A549 (cell line): ENCODE data around the gene RIPOR1. TPM values are rescaled to one million over a fixed set of nuclear protein-coding genes. Genes with fewer than 3 reads are reported as not detected.

Experiments
- ATAC-seq, 2 experiments: fragments of 200-7000 bp in 1 of 2; fragments of >200 bp in 1 of 2; cut with Nextera tagmentation in 1 of 2; cut with Tn5 transposase in 1 of 2; 3 replicates each; pipeline versions ENCODE4 v1.8.0 to v1.9.1; 2018 to 2020; ENCODE audit warnings: mild to moderate bottlenecking in 1 of 2, moderate library complexity in 1 of 2
- CTCF ChIA-PET: fragments of 300-600 bp; sonication (Branson Sonifier 250); formaldehyde crosslinking; extraction: SDS; loops from one replicate; lab custom pipeline; 2021; ENCODE audit warnings: antibody characterized with exemption, inconsistent platforms; lab: Yijun Ruan, JAX
- POLR2A ChIA-PET: fragments of 350-600 bp; formaldehyde crosslinking; extraction: SDS; loops from one replicate; lab custom pipeline; 2021; ENCODE audit warnings: antibody characterized with exemption, inconsistent platforms; lab: Yijun Ruan, JAX
- DNase-seq, 2 experiments: peaks; one replicate each; pipeline versions ENCODE4 v3.0.0 to v3.0.0-alpha.2; 2011 to 2016; ENCODE audit warnings: low read depth in 1 of 2, low spot score in 1 of 2
- FAIRE-seq: peaks from 2 replicates; lab custom pipeline; 2011; peaks lifted over from hg19 to GRCh38; lab: Jason Lieb, UNC
- H3K27ac ChIP-seq, 2 experiments: fragments of >200 bp; sonication (Bioruptor Twin); formaldehyde crosslinking; 3 replicates each; pipeline ENCODE4 v1.5.1; 2016 to 2017
- H3K4me1 ChIP-seq: fragments of >200 bp; sonication (Bioruptor Twin); formaldehyde crosslinking; 3 replicates; pipeline ENCODE4 v1.6.1; 2016
- H3K4me2 ChIP-seq: fragments of >200 bp; sonication (Bioruptor Twin); formaldehyde crosslinking; 3 replicates; pipeline ENCODE4 v1.6.1; 2016
- H3K4me3 ChIP-seq: fragments of >200 bp; sonication (Bioruptor Twin); formaldehyde crosslinking; 3 replicates; pipeline ENCODE4 v1.5.1; 2016
- H3K9me3 ChIP-seq: fragments of >200 bp; sonication (Bioruptor Twin); formaldehyde crosslinking; 3 replicates; pipeline ENCODE4 v1.6.1; 2016
- CBX2 ChIP-seq: fragments of 200-600 bp; sonication (generic); IDR thresholded peaks from 2 replicates; pipeline ENCODE4 v1.6.1; 2016; ENCODE audit warnings: low read depth, mild to moderate bottlenecking, borderline replicate concordance
- CHD2 ChIP-seq: fragments of 150-350 bp; IDR thresholded peaks from 2 replicates; pipeline ENCODE4 v1.6.1; 2014; ENCODE audit warnings: low read length; ENCODE audit not compliant: partially characterized antibody
- CHD4 ChIP-seq: fragments of 200-600 bp; sonication (generic); IDR thresholded peaks from 2 replicates; pipeline ENCODE4 v1.6.1; 2016; ENCODE audit warnings: antibody characterized with exemption, mild to moderate bottlenecking, borderline replicate concordance
- E2F6 ChIP-seq: IDR thresholded peaks from 2 replicates; pipeline ENCODE4 v1.6.1; 2012; ENCODE audit warnings: low read depth, borderline replicate concordance
- FOSB ChIP-seq: fragments of 250-450 bp; sonication (Bioruptor Pico); IDR thresholded peaks from 2 replicates; pipeline ENCODE4 v1.5.0; 2020; ENCODE audit warnings: mild to moderate bottlenecking, moderate library complexity
- FOSL2 ChIP-seq, 2 experiments: fragments of 450-650 bp in 1 of 2; fragments of >200 bp in 1 of 2; sonication (Bioruptor Twin) in 1 of 2; formaldehyde crosslinking; IDR thresholded peaks; 2 replicates each; pipeline versions ENCODE4 v1.5.0 to v1.6.1; 2016 to 2020; ENCODE audit warnings: mild to moderate bottlenecking in 1 of 2, moderate library complexity in 1 of 2
- HEYL ChIP-seq: fragments of 250-450 bp; sonication (Bioruptor Pico); IDR thresholded peaks from 2 replicates; pipeline ENCODE4 v1.8.0; 2021; ENCODE audit warnings: mild to moderate bottlenecking, moderate library complexity
- HOXB5 ChIP-seq: fragments of 250-450 bp; sonication (Bioruptor Pico); IDR thresholded peaks from 2 replicates; pipeline ENCODE4 v1.5.0; 2020; ENCODE audit warnings: mild to moderate bottlenecking, moderate library complexity
- JUN ChIP-seq, 2 experiments: fragments of >200 bp; sonication (Bioruptor Twin); formaldehyde crosslinking; IDR thresholded peaks; 2 replicates in 1 of 2; 3 replicates in 1 of 2; pipeline ENCODE4 v1.6.1; 2016 to 2017
- KDM1A ChIP-seq: fragments of 200-600 bp; sonication (generic); IDR thresholded peaks from 2 replicates; pipeline ENCODE4 v1.6.1; 2016; ENCODE audit warnings: low read depth, mild to moderate bottlenecking
- MAFK ChIP-seq: fragments of 450-650 bp; IDR thresholded peaks from 2 replicates; pipeline ENCODE4 v1.6.1; 2014; ENCODE audit not compliant: partially characterized antibody
- RARB ChIP-seq: fragments of 250-450 bp; sonication (Bioruptor Pico); IDR thresholded peaks from 2 replicates; pipeline ENCODE4 v1.8.0; 2021; ENCODE audit warnings: mild to moderate bottlenecking, moderate library complexity
- SREBF2 ChIP-seq: fragments of 450-650 bp; IDR thresholded peaks from 2 replicates; pipeline ENCODE4 v1.6.1; 2014; ENCODE audit warnings: mild to moderate bottlenecking, moderate library complexity
- WGBS: methylation state at CpG from one replicate; pipeline ENCODE4 v1.1.6; 2017; ENCODE audit errors: missing lambda C conversion rate; 5-methylcytosine and 5-hydroxymethylcytosine counted together
- polyA plus RNA-seq, 4 experiments: library from polyadenylated mRNA; depleted of rRNA in 3 of 4; stranded (reverse); fragments of >200 nt; fragmentation: RNase III in 1 of 4; extraction: RNeasy Plus Mini Kit Qiagen cat#74134 plus additional on column Dnase treatment in 1 of 4; gene quantifications; 2 replicates in 3 of 4; 3 replicates in 1 of 4; pipeline ENCODE4 v1.2.3, GENCODE V29; 2011 to 2017
- TF ChIP-seq, protein P1 (sequence below): IDR thresholded peaks from 2 replicates; pipeline ENCODE4 v1.6.1; 2012
- TF ChIP-seq, protein P2 (sequence below): fragments of 250-450 bp; sonication (Bioruptor Pico); IDR thresholded peaks from 2 replicates; pipeline ENCODE4 v1.5.0; 2020; ENCODE audit warnings: low read depth, mild to moderate bottlenecking, moderate library complexity
- TF ChIP-seq, protein P3 (sequence below): fragments of 150-350 bp; IDR thresholded peaks from 2 replicates; pipeline ENCODE4 v1.6.1; 2014; ENCODE audit warnings: low read depth, mild to moderate bottlenecking, low read length
- TF ChIP-seq, protein P4 (sequence below): fragments of 450-650 bp; IDR thresholded peaks from 2 replicates; pipeline ENCODE4 v1.6.1; 2014; ENCODE audit warnings: antibody characterized with exemption

Gene RIPOR1
- polyA plus RNA-seq, 2 of the 4 experiments (the other 2 are of a cell fraction): 7.2 to 23.0 TPM

GRCh38 chr16:67555795-67556212 is 27.2 kb downstream of the RIPOR1 start:
- Histone ChIP-seq H3K9me3 (no peaks in the 10 kb centered on the region), H3K4me2 (peak overlapping the region; percentile 51), H3K4me1 (peaks cover 13% of the 10 kb centered on the region), H3K27ac (peak overlapping the region in 1 of 2 experiments; percentile 16; a peak in 3 of 6 replicates), H3K4me3 (no peak overlapping the region)
- DNase-seq (no peak), FAIRE-seq (no peak), ATAC-seq (peak in 1 of 2 experiments; percentile 29; a peak in 3 of 6 replicates)
- CTCF ChIA-PET: interaction anchor here (0.9 to 4.1 kb wide), 8 partner anchors 8 to 112 kb away, joined by 3 to 34 read pairs (median 6); no protein-coding TSS in a partner anchor
- POLR2A ChIA-PET: interaction anchor here (0.5 to 0.7 kb wide), 3 partner anchors 9 to 86 kb away, joined by 3 read pairs; no protein-coding TSS in a partner anchor
- no peak for TF ChIP-seq FOSL2 (IDR thresholded peaks at IDR 0.05)
- peak; percentile 43 for TF ChIP-seq FOSL2 (CRISPR knock-in tag; IDR thresholded peaks at IDR 0.05)
- TF ChIP-seq, protein P1, sequence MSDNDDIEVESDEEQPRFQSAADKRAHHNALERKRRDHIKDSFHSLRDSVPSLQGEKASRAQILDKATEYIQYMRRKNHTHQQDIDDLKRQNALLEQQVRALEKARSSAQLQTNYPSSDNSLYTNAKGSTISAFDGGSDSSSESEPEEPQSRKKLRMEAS: no peak
- TF ChIP-seq CBX2: no peak
- WGBS: 33% methylated on average over 3 of the region's 3 CpGs

GRCh38 chr16:67558859-67559258 is 30.2 kb downstream of the RIPOR1 start:
- no peak for FAIRE-seq
- Histone ChIP-seq H3K4me1 (peaks cover 19% of the 10 kb centered on the region), H3K9me3 (no peaks in the 10 kb centered on the region), H3K4me2 (no peak overlapping the region), H3K4me3 (no peak overlapping the region), H3K27ac (no peak overlapping the region)
- POLR2A ChIA-PET: no interaction called here
- TF ChIP-seq HEYL (CRISPR knock-in tag) (no peak), MAFK (peak; percentile 9)
- DNase-seq: no peak
- WGBS: 52% methylated on average over 1 of the region's 1 CpG
- CTCF ChIA-PET: interaction anchor here (0.6 to 6.9 kb wide), 8 partner anchors 11 to 435 kb away, joined by 3 to 80 read pairs (median 3); no protein-coding TSS in a partner anchor
- no peak for ATAC-seq

DNA sequence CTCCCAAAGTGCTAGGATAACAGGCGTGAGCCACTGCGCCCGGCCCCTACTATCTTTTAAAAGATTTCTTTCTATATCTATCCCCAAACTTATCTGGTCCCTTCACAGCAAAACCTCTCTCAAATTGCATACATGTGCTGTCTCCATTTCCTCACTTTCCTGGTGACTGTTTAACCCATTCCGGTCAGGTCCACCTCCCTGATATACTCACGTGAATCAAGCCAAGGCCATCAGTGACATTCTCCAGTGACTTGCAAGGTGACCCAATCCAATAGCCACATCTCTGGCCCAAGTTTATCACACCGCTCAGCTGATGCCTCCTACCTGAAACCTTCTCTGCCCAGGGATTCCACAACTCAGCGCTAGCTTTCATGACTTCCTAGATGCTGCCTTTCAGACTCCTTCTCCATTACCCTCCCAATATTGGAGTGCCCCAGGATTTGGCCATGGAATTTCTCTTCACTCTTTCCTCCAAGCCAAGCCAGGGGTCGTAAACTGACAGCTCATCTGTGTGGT is 32.3 kb downstream of the RIPOR1 start:
- Histone ChIP-seq H3K27ac (peak overlapping the region in 1 of 2 experiments; percentile 99; a peak in 3 of 6 replicates), H3K4me3 (peak overlapping the region; percentile 87; the same call in 2 of the 3 replicates), H3K4me2 (peak overlapping the region; percentile 90), H3K9me3 (no peaks in the 10 kb centered on the region), H3K4me1 (peaks cover 23% of the 10 kb centered on the region)
- DNase-seq: no peak
- ChIA-PET CTCF (interaction anchor here (1.0 to 6.9 kb wide), 13 partner anchors 10 to 97 kb away, joined by 3 to 80 read pairs (median 17); partner anchors contain the start of genes ATP6V0D1 and CARMIL2), POLR2A (interaction anchor here (3.4 kb wide), 1 partner anchor 99 kb away, joined by 17 read pairs; the partner anchor contains the start of genes ACD and PARD6A)
- ATAC-seq: no peak
- 91% methylated on average over 8 of the region's 8 CpGs for WGBS
- no peak for FAIRE-seq
- no peak for TF ChIP-seq MAFK

DNA sequence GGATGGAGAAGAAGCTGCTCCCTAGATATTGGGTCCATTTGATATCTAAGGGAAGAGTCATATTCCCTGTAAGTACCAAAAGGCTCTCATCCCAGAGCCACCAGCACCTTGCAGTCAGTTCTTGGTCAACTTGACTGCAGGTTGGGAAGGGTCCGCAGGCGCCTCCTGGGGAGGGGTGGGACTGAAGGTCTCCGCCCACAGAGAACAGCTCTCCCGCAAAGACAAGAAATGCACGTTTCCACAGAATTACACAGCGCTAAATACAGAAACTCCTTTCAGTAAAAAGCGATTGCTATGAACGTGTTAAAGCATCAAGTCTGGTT is 32.8 kb downstream of the RIPOR1 start:
- ChIA-PET POLR2A (interaction anchor here (0.8 to 3.4 kb wide), 4 partner anchors 14 to 99 kb away, joined by 4 to 17 read pairs (median 9); partner anchors contain the start of genes ACD and PARD6A), CTCF (interaction anchor here (1.0 to 6.9 kb wide), 25 partner anchors 7 to 255 kb away, joined by 3 to 80 read pairs (median 10); partner anchors contain the start of genes ATP6V0D1, C16orf86, CARMIL2 and ENKD1)
- H3K9me3 ChIP-seq: no peaks in the 10 kb centered on the region
- no peak for TF ChIP-seq CHD2
- TF ChIP-seq E2F6: no peak
- no peak for TF ChIP-seq KDM1A
- TF ChIP-seq, protein P2, sequence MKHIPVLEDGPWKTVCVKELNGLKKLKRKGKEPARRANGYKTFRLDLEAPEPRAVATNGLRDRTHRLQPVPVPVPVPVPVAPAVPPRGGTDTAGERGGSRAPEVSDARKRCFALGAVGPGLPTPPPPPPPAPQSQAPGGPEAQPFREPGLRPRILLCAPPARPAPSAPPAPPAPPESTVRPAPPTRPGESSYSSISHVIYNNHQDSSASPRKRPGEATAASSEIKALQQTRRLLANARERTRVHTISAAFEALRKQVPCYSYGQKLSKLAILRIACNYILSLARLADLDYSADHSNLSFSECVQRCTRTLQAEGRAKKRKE (CRISPR knock-in tag): no peak
- TF ChIP-seq, protein P3, sequence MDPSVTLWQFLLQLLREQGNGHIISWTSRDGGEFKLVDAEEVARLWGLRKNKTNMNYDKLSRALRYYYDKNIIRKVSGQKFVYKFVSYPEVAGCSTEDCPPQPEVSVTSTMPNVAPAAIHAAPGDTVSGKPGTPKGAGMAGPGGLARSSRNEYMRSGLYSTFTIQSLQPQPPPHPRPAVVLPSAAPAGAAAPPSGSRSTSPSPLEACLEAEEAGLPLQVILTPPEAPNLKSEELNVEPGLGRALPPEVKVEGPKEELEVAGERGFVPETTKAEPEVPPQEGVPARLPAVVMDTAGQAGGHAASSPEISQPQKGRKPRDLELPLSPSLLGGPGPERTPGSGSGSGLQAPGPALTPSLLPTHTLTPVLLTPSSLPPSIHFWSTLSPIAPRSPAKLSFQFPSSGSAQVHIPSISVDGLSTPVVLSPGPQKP: no peak
- TF ChIP-seq HOXB5 (CRISPR knock-in tag): no peak
- TF ChIP-seq, protein P4, sequence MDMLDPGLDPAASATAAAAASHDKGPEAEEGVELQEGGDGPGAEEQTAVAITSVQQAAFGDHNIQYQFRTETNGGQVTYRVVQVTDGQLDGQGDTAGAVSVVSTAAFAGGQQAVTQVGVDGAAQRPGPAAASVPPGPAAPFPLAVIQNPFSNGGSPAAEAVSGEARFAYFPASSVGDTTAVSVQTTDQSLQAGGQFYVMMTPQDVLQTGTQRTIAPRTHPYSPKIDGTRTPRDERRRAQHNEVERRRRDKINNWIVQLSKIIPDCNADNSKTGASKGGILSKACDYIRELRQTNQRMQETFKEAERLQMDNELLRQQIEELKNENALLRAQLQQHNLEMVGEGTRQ: no peak
- no peak for TF ChIP-seq JUN (IDR thresholded peaks at IDR 0.05)
- no peak for TF ChIP-seq CHD4
- TF ChIP-seq FOSB (CRISPR knock-in tag): no peak
- TF ChIP-seq RARB (CRISPR knock-in tag): no peak
- TF ChIP-seq SREBF2: no peak
- peaks cover 17% of the 10 kb centered on the region for H3K4me1 ChIP-seq
- peak overlapping the region; percentile 87 for H3K4me3 ChIP-seq
- 17% methylated on average over 8 of the region's 8 CpGs for WGBS
- no peak for DNase-seq
- FAIRE-seq: no peak
- peak overlapping the region; percentile 99 to 100 for H3K27ac ChIP-seq
- H3K4me2 ChIP-seq: peak overlapping the region; percentile 90
- ATAC-seq: no peak
